Gastrocnemius medialis (tissue), 4 donors: ENCODE measurements around the gene CLSTN1. TPM values are rescaled to one million over a fixed set of nuclear protein-coding genes. Genes with fewer than 3 reads are reported as not detected.
"Not testable (repeated sequence)": the region's sequence is repeated elsewhere in the genome, so short reads cannot be mapped to it uniquely, and the experiment has no call there.

ENCODE experiments used
- ATAC-seq, 2 donors: fragments of 150-250 bp; one replicate each; pipeline ENCODE4 v1.9.1; 2016
- DNase-seq, 2 donors: peaks; one replicate each; pipeline ENCODE4 v3.0.0-alpha.2; 2019
- H3K27ac ChIP-seq, 4 donors: fragments of 200-600 bp; sonication (generic); 1 replicate in 1 of 4; 2 replicates in 3 of 4; pipeline ENCODE4 v1.5.1; 2016 to 2018; ENCODE audit warnings: mild to moderate bottlenecking in 2 of 4, moderate library complexity in 1 of 4
- H3K27me3 ChIP-seq, 3 donors: fragments of 200-600 bp; sonication (generic) in 2 of 3; 1 replicate in 1 of 3; 2 replicates in 2 of 3; pipeline versions ENCODE4 v1.5.1 to v1.6.0; 2016 to 2019; ENCODE audit warnings: mild to moderate bottlenecking in 1 of 3, moderate library complexity in 1 of 3
- H3K36me3 ChIP-seq, 2 donors: fragments of 200-600 bp; sonication (generic) in 1 of 2; one replicate each; pipeline ENCODE4 v1.5.1; 2017 to 2018
- H3K4me1 ChIP-seq, 2 donors: fragments of 200-600 bp; sonication (generic) in 1 of 2; one replicate each; pipeline ENCODE4 v1.5.1; 2016 to 2017; ENCODE audit warnings: mild to moderate bottlenecking in 2 of 2
- H3K4me3 ChIP-seq, 4 donors: fragments of 200-600 bp; sonication (generic) in 3 of 4; 1 replicate in 1 of 4; 2 replicates in 3 of 4; pipeline ENCODE4 v1.5.1; 2016 to 2019; ENCODE audit warnings: mild to moderate bottlenecking in 2 of 4
- H3K9me3 ChIP-seq, 3 donors: fragments of 200-600 bp; sonication (generic) in 2 of 3; 1 replicate in 1 of 3; 2 replicates in 2 of 3; pipeline ENCODE4 v1.5.1; 2016 to 2019
- CTCF ChIP-seq, 5 experiments: fragments of 450-650 bp in 3 of 5; fragments of 200-600 bp in 2 of 5; sonication (generic) in 2 of 5; IDR thresholded peaks in 4 of 5; conservative IDR thresholded peaks in 1 of 5; 1 replicate in 4 of 5; 2 replicates in 1 of 5; pipeline ENCODE4 v1.5.1; 2016 to 2019; ENCODE audit warnings: antibody characterized with exemption in 5 of 5, mild to moderate bottlenecking in 3 of 5, moderate library complexity in 3 of 5
- POLR2A ChIP-seq, 2 donors: fragments of 450-650 bp; IDR thresholded peaks; one replicate each; pipeline ENCODE4 v1.6.1; 2017; ENCODE audit warnings: antibody characterized with exemption in 2 of 2, mild to moderate bottlenecking in 2 of 2, moderate library complexity in 2 of 2
- in situ Hi-C, 4 donors: fragments of 200-750 bp; cut with MboI; loops; one replicate each; pipeline versions ENCODE4 v1.15.0 to v1.8.0; 2017; ENCODE audit warnings: low sequenced_read_pairs in 4 of 4
- intact Hi-C: fragments of 100-400 bp; cut with DNase I; formaldehyde crosslinking; loops from one replicate; pipeline ENCODE4 v1.15.1; 2023; ENCODE audit warnings: low total_unique reads
- total RNA-seq, 4 donors: library from RNA; depleted of rRNA; stranded (reverse); fragments of >200 nt; gene quantifications; one replicate each; pipeline versions ENCODE4 v1.1.0 to v1.2.3, GENCODE V29; 2016

Gene CLSTN1
- total RNA-seq, 4 donors from 2014 or later, result 8.5 to 25.7 (median 22.0) TPM

DNA sequence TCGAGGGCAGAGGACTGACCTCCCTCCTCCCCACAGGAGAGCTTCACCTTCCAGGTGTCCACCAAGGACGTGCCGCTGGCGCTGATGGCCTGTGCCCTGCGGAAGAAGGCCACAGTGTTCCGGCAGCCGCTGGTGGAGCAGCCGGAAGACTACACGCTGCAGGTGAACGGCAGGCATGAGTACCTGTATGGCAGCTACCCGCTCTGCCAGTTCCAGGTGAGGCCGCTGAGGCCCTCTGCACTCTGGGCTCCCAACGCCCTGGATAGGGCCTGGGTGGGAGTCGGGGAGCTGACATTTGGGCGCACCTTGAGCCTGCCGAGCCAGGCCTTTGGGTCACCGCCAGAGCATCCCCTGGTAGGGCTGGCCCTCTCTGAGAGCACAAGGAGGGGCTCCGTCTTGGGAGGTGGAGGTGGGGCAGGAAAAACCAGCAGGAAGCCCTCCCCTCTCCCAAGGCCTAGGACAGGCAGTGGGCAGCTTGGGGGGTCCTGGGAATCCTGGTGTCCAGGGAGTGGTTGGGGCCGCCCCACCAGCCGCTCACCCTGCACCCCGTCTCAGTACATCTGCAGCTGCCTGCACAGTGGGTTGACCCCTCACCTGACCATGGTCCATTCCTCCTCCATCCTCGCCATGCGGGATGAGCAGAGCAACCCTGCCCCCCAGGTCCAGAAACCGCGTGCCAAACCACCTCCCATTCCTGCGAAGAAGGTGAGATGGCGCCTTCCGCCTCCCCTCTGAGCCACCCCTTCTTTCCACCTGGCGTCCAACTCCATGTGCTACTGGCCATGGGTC is 107.2 kb downstream of the CLSTN1 start:
- intact Hi-C loops, result no loop called here
- H3K4me3 ChIP-seq, result no peak overlapping the region
- H3K36me3 ChIP-seq, result no peaks in the 10 kb centered on the region

DNA sequence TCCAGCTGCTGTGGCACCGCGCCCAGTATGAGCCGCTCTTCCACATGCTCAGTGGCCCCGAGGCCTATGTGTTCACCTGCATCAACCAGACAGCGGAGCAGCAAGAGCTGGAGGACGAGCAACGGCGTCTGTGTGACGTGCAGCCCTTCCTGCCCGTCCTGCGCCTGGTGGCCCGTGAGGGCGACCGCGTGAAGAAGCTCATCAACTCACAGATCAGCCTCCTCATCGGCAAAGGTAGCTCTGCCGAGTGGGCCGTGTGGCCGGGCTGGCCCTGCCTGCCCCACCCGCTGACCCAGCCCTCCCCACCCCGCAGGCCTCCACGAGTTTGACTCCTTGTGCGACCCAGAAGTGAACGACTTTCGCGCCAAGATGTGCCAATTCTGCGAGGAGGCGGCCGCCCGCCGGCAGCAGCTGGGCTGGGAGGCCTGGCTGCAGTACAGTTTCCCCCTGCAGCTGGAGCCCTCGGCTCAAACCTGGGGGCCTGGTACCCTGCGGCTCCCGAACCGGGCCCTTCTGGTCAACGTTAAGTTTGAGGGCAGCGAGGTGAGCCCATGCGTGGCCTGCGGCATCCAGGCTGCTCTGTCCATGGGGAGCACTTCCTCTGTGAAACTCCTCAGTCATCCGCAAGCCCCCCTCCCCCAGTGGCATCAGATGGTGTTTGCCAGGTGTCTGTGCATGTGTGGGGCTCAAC is 108.1 kb downstream of the CLSTN1 start:
- no peak overlapping the region for H3K27ac ChIP-seq
- in situ Hi-C loops, result no loop called here
- H3K9me3 ChIP-seq, result no peaks in the 10 kb centered on the region
- H3K27me3 ChIP-seq, result no peaks in the 10 kb centered on the region
- intact Hi-C loops, result no loop called here
- DNase-seq, result no peak
- H3K36me3 ChIP-seq, result no peaks in the 10 kb centered on the region
- peaks cover 0 to 4% of the 10 kb centered on the region in 2 donors for H3K4me1 ChIP-seq
- TF ChIP-seq POLR2A (IDR thresholded peaks at IDR 0.05) (no peak), CTCF (IDR thresholded peaks at IDR 0.05 in 4 of 5, conservative IDR thresholded peaks at IDR 0.05 in 1 of 5) (no peak)
- no peak for ATAC-seq
- H3K4me3 ChIP-seq, result no peak overlapping the region

More for the DNA sequence above, 107.2 kb downstream of the CLSTN1 start:
- Histone ChIP-seq H3K27me3 (no peaks in the 10 kb centered on the region), H3K4me1 (peaks cover 0 to 4% of the 10 kb centered on the region in 2 donors), H3K27ac (no peak overlapping the region), H3K9me3 (no peaks in the 10 kb centered on the region)
- TF ChIP-seq CTCF (IDR thresholded peaks at IDR 0.05 in 4 of 5, conservative IDR thresholded peaks at IDR 0.05 in 1 of 5) (no peak), POLR2A (IDR thresholded peaks at IDR 0.05) (no peak)
- ATAC-seq (no peak), DNase-seq (no peak)
- in situ Hi-C loops, result no loop called here

GRCh38 chr1:9714257-9714718 is 109.5 kb downstream of the CLSTN1 start:
- in situ Hi-C loops, result no loop called here

DNA sequence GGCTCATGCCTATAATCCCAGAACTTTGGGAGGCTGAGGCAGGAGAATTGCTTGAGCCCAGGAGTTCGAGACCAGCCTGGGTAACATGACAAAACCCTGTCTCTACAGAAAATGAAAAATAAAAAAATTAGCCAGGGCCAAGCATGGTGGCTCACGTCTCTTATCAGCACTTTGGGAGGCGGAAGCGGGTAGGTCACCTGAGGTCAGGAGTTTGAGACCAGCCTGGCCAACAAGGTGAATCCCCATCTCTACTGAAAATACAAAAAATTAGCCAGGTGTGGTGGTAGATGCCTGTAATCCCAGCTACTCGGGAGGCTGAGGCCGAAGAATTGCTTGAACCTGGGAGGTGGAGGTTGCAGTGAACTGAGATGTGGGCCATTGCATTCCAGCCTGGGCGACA is 111.0 kb downstream of the CLSTN1 start:
- in situ Hi-C loops, intact Hi-C loops: not testable (repeated sequence)

More at GRCh38 chr1:9714257-9714718, 109.5 kb downstream of the CLSTN1 start:
- intact Hi-C loops, result no loop called here
- peaks cover 0 to 1% of the 10 kb centered on the region in 2 donors for H3K4me1 ChIP-seq
- H3K27ac ChIP-seq, result no peak overlapping the region
- H3K36me3 ChIP-seq, result no peaks in the 10 kb centered on the region
- no peak for ATAC-seq
- H3K4me3 ChIP-seq, result no peak overlapping the region
- H3K9me3 ChIP-seq, result no peaks in the 10 kb centered on the region
- no peak for DNase-seq
- no peak for TF ChIP-seq CTCF (IDR thresholded peaks at IDR 0.05 in 4 of 5, conservative IDR thresholded peaks at IDR 0.05 in 1 of 5)
- no peak for TF ChIP-seq POLR2A (IDR thresholded peaks at IDR 0.05)
- H3K27me3 ChIP-seq, result no peaks in the 10 kb centered on the region

DNA sequence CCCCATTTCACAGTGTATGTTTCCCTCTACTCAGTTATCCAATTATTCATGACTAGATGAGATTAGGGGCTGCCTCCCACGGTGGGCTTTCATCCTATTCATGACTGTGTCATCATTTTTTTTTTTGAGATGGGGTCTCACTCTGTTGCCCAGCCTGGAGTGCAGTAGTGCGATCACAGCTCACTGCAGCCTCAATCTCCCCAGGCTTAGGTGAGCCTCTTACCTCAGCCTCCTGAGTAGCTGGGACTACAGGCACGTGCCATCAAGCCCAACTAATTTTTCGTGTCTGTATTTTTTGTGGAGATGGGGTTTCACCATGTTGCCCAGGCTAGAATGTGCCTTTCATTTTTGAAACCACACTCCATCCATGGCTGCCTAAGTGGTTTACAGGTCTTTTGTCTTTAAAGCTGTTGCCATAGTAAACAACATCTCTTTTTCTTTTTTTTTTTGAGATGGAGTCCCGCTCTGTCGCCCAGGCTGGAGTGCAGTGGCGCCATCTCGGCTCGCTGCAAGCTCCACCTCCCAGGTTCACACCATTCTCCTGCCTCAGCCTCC is 112.2 kb downstream of the CLSTN1 start:
- no peak overlapping the region for H3K4me3 ChIP-seq
- ATAC-seq (no peak), DNase-seq (no peak)
- no peaks in the 10 kb centered on the region for H3K9me3 ChIP-seq
- no peaks in the 10 kb centered on the region for H3K27me3 ChIP-seq
- no peaks in the 10 kb centered on the region for H3K4me1 ChIP-seq
- H3K27ac ChIP-seq, result no peak overlapping the region
- intact Hi-C loops, result no loop called here
- TF ChIP-seq CTCF (IDR thresholded peaks at IDR 0.05 in 4 of 5, conservative IDR thresholded peaks at IDR 0.05 in 1 of 5) (no peak), POLR2A (IDR thresholded peaks at IDR 0.05) (no peak)
- in situ Hi-C loops, result no loop called here
- no peaks in the 10 kb centered on the region for H3K36me3 ChIP-seq

More for the DNA sequence above, 111.0 kb downstream of the CLSTN1 start:
- not testable (repeated sequence) for H3K4me3 ChIP-seq, H3K36me3 ChIP-seq, H3K9me3 ChIP-seq, H3K27me3 ChIP-seq, H3K4me1 ChIP-seq, H3K27ac ChIP-seq, ATAC-seq, DNase-seq
